ENCODE results near the gene SEPTIN10. TPM values are rescaled to one million over a fixed set of nuclear protein-coding genes. Genes with fewer than 3 reads are reported as not detected.

The SEPTIN10 gene
- total RNA-seq, 1 experiment from 2014 or later: 92.5 TPM

DNA sequence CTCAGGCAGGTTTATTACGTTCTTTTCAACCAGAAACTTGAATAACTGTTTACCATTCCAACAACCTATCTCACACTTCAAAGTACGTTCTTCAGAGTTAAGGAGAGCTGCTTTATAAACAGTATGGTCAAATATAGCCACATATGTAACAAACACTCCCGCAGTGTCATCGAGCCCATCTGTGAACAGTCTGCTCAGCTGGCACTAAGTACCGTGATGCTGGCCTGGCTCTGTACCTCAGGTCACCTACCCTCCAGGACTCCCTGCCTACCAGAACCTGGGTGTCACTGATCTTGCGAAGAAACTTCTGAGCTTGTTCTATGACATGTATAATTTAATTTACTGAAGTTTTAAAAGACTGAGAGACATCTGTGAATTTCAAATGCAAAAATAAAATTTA is 71.4 kb downstream of the SEPTIN10 start:
- Histone ChIP-seq H2AK5ac (ENCODE audit: insufficient read length, low read length) (no peak overlapping the region), H3K79me2 (ENCODE audit: insufficient read depth, low read length) (no peaks in the 10 kb centered on the region), H3K79me1 (ENCODE audit: insufficient read depth, low read depth, low read length, poor library complexity, severe bottlenecking) (no peaks in the 10 kb centered on the region), H4K20me1 (ENCODE audit: control insufficient read depth, insufficient read depth, insufficient read length) (no peaks in the 10 kb centered on the region), H4K8ac (replicated peaks; ENCODE audit: insufficient read length, low read depth, low read length) (no peak overlapping the region), H3K4me2 (ENCODE audit: insufficient read depth, insufficient read length, low read length) (no peak overlapping the region), H4K91ac (ENCODE audit: insufficient read length, low read depth, low read length) (no peak overlapping the region), H3K9ac (ENCODE audit: extremely low read depth, insufficient read length, low read length) (no peak overlapping the region), H3K27me3 (ENCODE audit: insufficient read depth, low read length) (no peaks in the 10 kb centered on the region), H2BK15ac (ENCODE audit: low read depth, low read length) (no peak overlapping the region), H3K4ac (ENCODE audit: low read depth, low read length) (no peak overlapping the region), H2AFZ (ENCODE audit: low read length) (no peak overlapping the region), H3K18ac (ENCODE audit: insufficient read length, low read depth, low read length) (no peak overlapping the region), H4K5ac (ENCODE audit: insufficient read length, low read depth, low read length) (no peak overlapping the region), H2BK120ac (ENCODE audit: low read depth, low read length, poor library complexity, severe bottlenecking) (no peak overlapping the region), H3K23me2 (ENCODE audit: insufficient read length, low read depth, low read length, poor library complexity, severe bottlenecking) (no peaks in the 10 kb centered on the region), H2BK5ac (ENCODE audit: insufficient read length, low read length) (no peak overlapping the region), H2BK12ac (ENCODE audit: insufficient read length, low read depth, low read length) (no peak overlapping the region), H3K27ac (ENCODE audit: insufficient read length, low read depth, low read length) (no peak overlapping the region), H2BK20ac (ENCODE audit: low read depth, low read length, poor library complexity, severe bottlenecking) (no peak overlapping the region), H3K23ac (ENCODE audit: insufficient read length, low read depth, low read length) (no peak overlapping the region), H3K4me1 (ENCODE audit: insufficient read depth, low read length) (no peaks in the 10 kb centered on the region), H3T11ph (ENCODE audit: low read length) (no peak overlapping the region), H3K9me3 (ENCODE audit: control insufficient read depth, low read depth, low read length) (no peaks in the 10 kb centered on the region), H3K56ac (ENCODE audit: insufficient read length, low read depth, low read length) (no peak overlapping the region), H3K14ac (ENCODE audit: insufficient read depth, low read length) (no peak overlapping the region)
- no peak overlapping the region for H3K27ac Mint-ChIP-seq
- H3K9me3 Mint-ChIP-seq: peaks cover 0 to under 1% of the 10 kb centered on the region in 2 experiments; a peak in 2 of 5 replicates
- TF ChIP-seq, protein P1, sequence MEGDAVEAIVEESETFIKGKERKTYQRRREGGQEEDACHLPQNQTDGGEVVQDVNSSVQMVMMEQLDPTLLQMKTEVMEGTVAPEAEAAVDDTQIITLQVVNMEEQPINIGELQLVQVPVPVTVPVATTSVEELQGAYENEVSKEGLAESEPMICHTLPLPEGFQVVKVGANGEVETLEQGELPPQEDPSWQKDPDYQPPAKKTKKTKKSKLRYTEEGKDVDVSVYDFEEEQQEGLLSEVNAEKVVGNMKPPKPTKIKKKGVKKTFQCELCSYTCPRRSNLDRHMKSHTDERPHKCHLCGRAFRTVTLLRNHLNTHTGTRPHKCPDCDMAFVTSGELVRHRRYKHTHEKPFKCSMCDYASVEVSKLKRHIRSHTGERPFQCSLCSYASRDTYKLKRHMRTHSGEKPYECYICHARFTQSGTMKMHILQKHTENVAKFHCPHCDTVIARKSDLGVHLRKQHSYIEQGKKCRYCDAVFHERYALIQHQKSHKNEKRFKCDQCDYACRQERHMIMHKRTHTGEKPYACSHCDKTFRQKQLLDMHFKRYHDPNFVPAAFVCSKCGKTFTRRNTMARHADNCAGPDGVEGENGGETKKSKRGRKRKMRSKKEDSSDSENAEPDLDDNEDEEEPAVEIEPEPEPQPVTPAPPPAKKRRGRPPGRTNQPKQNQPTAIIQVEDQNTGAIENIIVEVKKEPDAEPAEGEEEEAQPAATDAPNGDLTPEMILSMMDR (conservative IDR thresholded peaks at IDR 0.05): no peak
- peaks cover 7% of the 10 kb centered on the region for H3K27me3 Mint-ChIP-seq (ENCODE audit: low read depth)
- peaks cover 0 to 2% of the 10 kb centered on the region in 2 experiments; a peak in 1 of 4 replicates for H3K4me1 Mint-ChIP-seq
- WGBS (ENCODE audit: extremely low coverage, insufficient read length, low lambda C conversion rate): no CpG with 5 or more reads among the region's 6 CpGs
- H3K36me3 Mint-ChIP-seq (ENCODE audit: insufficient read depth in 1 of 3, low read depth in 3 of 3): peaks cover 4 to 15% (median 11%) of the 10 kb centered on the region in 3 experiments; a peak in 6 of 7 replicates
- no peak overlapping the region for H3K4me3 Mint-ChIP-seq
- no peak for DNase-seq
